HG03571 (cell line): ENCODE data around the gene U2SURP.

Source experiments
- ATAC-seq: cut with Tn5 transposase; IDR thresholded peaks from one replicate; pipeline ENCODE4 v1.9.1; 2021; ENCODE audit not compliant: unreplicated experiment

The U2SURP gene

DNA sequence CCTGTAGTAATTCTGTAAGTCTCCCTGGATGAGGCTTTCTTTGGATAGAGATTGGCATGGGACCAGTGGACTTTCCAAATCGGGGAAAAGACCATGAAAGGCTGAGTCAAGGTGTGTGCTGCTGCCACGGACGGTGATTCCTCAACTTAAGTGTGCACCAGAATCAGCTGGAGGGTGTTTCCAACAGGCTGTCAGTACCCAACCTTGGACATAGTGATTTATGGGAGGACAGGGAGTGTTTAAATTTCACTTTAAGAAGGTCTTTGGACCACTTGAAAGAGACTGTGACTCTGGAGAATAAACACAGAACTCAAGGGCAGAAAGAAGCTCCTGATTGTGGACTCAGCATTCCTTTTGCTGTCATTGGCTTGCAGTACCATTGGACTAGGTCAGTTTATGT lies 97.8 kb downstream of the U2SURP start:
- no peak for ATAC-seq

DNA sequence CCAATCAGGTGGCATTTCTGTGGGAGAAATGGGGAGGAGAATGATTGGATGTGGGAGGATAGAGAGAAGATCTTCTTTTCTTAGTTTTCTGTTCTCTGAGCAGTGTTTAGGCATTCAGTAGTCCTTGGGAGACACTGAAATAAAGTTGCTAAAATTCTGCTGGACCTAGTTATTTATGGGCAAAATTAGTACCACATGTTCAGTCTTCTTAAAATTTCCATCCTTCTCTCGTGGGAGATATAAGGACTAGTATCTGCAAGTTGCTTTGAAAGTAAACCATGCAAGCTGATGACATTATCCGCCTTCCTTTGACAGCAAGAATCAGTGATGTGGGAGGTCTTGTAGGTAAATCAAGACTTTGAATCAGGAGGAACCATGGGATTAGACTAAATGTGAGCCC lies 98.3 kb downstream of the U2SURP start:
- no peak for ATAC-seq

DNA sequence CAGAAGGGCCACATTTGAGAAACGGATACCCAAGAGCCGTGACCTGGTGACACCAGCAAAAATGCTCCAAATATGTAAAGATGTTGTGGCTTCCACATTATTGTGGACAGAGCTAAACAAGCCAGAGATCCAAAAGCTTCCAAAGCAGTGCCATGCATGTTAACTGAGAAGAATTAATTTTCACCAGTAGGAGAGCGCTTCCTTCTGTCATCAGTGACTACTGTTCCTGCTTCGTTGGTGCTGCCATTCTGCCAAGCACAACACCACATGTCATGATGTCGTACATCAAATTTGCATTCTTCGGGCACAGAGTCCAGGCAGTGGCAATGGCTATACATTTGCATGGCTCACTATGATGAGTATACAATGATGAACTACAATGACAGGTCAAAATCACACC lies 99.1 kb downstream of the U2SURP start:
- ATAC-seq, result no peak

DNA sequence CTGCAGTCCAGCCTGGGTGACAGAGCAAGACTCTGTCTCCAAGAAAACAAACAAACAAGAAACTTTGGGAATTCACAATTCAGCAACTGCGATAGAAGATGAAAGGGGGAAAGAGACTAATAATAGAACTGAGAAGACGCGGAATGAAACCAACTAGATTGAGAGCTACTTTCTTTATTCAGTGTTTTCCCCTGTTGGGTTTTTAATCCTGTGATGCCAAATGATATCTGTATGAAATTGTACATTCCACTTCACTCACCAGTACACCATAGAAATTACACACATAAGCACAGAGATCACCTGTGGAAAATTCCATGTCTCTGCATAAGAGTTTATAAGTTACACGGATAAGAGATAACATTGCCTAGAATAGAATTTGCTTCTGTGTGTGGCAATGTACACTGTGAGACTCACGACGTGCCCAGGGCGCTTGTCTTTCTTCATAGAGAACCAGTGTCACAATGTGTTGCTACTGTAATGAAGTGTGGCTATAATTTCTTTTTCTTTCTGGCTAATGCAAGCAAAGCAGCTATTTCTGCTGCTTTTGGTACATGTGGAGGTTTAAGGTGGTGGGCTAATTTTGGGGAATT lies 100.5 kb downstream of the U2SURP start:
- ATAC-seq, result no peak

DNA sequence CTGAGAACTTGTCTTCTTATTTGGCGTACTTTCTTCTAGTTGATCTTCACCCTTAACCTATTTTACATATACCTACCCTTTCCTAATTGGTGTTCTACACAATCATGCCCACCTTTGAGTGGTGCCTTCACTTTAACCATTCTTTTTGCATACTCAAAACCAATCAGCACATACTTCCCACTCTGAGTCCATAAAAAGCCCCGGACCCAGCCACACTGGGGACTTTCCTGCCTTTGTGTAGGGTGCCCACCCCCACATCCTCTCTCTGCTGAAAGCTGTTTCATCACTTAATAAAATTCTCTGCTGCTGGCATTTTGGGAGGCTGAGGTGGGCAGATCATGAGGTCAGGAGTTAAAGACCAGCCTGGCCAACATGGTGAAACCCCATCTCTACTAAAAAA lies 102.3 kb downstream of the U2SURP start:
- no peak for ATAC-seq

DNA sequence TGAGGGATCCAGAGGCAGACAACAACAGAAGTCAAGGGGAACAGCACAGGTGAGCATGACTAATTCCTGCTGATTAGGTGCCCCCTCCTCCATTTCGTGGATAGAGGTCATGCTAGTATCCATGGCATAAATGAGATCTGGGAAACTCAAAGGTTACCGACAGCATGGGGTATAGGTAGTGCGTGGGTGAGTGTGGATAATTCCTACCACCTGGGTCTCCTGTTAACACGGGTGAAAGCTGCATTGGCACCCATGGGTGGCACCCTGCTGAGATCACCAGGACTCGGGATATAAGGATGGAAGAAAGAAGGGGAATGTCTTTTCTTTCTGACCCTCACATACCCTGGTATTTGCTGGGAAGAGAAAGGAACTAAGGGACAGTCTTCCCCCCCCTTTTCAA lies 103.8 kb downstream of the U2SURP start:
- no peak for ATAC-seq

DNA sequence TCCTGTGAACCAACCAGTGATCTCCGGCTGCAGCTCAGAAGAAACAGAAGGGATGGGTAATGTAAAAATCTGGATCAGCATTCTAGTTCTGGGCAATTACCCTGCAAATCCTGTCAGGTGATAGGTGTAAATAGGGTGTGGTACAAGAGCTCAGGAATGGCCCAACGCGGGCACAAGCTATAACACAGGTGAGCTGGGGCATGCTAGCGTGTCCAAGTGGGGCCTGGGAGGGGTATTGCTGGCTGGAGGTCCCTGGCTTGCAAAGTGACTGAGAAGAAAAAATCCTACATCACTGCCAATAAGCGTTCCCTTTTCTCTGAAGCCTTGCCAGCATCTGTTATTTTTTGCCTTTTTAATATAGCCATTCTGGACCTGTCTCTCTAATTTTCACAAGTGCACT lies 108.5 kb downstream of the U2SURP start:
- no peak for ATAC-seq
